Cardiac fibroblast (primary cell): Measurements from ENCODE around the gene CNIH2.

Experiments
- DNase-seq, 2 donors: peaks; one replicate each; pipeline versions ENCODE4 v3.0.0 to v3.0.0-alpha.2; 2010; ENCODE audit warnings: low read depth in 2 of 2
- H3K4me3 ChIP-seq, 2 donors: replicated peaks in 1 of 2; 1 replicate in 1 of 2; 2 replicates in 1 of 2; pipeline ENCODE4 v1.5.1; 2011; ENCODE audit warnings: low read depth in 2 of 2, low read length in 2 of 2, mild to moderate bottlenecking in 2 of 2, moderate library complexity in 1 of 2
- TF ChIP-seq, protein P1 (sequence below): IDR thresholded peaks from one replicate; pipeline ENCODE4 v1.5.1; 2011; ENCODE audit warnings: low read depth, mild to moderate bottlenecking, low read length, inconsistent platforms

The CNIH2 gene

GRCh38 chr11:66327171-66328030, 49.4 kb downstream of the CNIH2 start:
- peak; percentile 59 to 81 for DNase-seq

DNA sequence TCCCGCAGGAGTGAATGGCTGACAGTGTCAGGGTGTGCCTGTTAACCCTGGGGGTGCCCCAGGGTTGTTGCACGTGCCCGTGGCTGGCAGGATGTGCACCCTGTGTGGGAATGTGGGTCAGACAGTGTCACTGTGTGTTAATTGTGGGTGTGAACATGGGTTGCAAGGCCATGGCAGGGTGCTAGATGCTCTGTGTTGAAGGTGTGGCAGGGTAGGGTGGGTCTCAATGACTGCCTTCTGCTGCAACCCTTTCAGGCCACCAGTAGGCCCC, 50.0 kb downstream of the CNIH2 start:
- TF ChIP-seq, protein P1, sequence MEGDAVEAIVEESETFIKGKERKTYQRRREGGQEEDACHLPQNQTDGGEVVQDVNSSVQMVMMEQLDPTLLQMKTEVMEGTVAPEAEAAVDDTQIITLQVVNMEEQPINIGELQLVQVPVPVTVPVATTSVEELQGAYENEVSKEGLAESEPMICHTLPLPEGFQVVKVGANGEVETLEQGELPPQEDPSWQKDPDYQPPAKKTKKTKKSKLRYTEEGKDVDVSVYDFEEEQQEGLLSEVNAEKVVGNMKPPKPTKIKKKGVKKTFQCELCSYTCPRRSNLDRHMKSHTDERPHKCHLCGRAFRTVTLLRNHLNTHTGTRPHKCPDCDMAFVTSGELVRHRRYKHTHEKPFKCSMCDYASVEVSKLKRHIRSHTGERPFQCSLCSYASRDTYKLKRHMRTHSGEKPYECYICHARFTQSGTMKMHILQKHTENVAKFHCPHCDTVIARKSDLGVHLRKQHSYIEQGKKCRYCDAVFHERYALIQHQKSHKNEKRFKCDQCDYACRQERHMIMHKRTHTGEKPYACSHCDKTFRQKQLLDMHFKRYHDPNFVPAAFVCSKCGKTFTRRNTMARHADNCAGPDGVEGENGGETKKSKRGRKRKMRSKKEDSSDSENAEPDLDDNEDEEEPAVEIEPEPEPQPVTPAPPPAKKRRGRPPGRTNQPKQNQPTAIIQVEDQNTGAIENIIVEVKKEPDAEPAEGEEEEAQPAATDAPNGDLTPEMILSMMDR, result no peak
- H3K4me3 ChIP-seq, result no peak overlapping the region
- DNase-seq, result no peak

More at GRCh38 chr11:66327171-66328030, 49.4 kb downstream of the CNIH2 start:
- TF ChIP-seq, protein P1, result peak; percentile 19
- no peak overlapping the region for H3K4me3 ChIP-seq

- H3K4me3 ChIP-seq, result no peak overlapping the region
- TF ChIP-seq, protein P1, result peak; percentile 90
- peak; percentile 82 to 87 for DNase-seq
Measured at GRCh38 chr11:66328302-66329144, 50.5 kb downstream of the CNIH2 start.

DNA sequence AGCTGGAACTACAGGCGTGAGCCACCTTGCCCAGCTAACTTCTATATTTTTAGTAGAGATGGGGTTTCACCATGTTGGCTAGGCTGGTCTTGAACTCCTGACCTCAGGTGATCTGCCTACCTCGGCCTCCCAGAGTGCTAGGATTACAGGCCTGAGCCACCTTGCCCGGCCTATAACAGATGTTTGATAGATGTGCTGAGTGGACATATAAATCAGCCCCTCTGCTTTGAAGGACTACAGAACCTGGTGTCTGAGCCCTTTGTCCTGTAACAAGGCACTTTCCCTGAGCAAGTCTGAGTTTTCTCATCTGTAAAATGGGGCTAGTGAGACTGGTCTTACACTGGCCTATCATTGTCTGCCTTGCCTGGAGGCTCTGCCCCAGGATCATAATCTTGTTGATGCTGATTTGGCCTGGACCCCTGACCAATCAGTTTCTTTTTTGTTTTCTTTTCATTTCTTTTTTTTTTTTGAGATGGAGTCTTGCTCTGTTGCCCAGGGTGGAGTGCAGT, 51.2 kb downstream of the CNIH2 start:
- H3K4me3 ChIP-seq, result no peak overlapping the region
- no peak for DNase-seq
- TF ChIP-seq, protein P1, result no peak

GRCh38 chr11:66330931-66331330, 53.0 kb downstream of the CNIH2 start:
- TF ChIP-seq, protein P1, result no peak
- H3K4me3 ChIP-seq, result no peak overlapping the region
- DNase-seq, result no peak

DNA sequence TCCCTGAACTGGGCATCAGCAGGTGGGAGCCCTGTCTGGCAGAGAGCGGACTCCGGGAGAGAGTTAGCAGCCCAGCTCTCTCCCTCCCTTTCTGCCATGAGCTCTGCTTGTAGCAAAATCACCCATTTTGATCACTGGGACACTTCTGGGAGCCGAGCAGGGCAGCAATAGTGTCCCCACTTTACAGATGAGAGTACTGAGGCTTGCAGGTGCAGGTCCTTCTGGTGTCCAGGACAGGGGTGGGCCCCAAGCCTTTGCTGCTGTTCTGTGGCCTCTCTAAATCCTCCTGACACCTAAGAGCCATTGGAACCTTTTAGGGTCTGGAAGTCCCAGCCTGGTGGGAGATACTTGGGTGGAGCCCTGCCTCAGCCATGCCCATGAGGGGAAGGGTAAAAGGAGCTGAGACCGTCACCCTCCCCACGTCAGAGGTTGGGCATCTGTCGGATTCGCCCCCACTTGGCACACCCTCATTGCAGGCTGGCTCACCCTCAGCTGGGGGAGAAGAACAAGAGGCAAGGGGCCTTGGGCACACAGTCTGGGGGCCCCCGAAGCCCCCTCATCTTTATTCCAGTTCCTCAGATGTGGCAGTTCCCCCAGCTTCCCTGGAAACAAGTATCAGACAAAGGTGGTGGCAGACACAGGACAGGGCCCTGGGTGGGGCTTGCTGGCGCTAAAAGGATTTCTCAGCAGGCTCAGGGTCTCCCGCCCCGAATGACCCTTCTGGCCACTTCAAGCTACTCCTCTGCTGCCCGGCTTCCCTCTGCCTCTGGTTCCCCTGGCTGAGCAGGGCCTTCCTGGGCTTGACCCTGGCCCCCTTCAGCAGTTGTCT, 53.8 kb downstream of the CNIH2 start:
- TF ChIP-seq, protein P1, result no peak
- DNase-seq, result no peak
- no peak overlapping the region for H3K4me3 ChIP-seq
